EL (cell line): ENCODE data around the gene ABCD4.

Source experiments
- DNase-seq: peaks from one replicate; pipeline ENCODE4 v3.0.0-alpha.2; 2016

ABCD4 gene

GRCh38 chr14:74257941-74258763, 44.6 kb downstream of the ABCD4 start:
- DNase-seq, result no peak

DNA sequence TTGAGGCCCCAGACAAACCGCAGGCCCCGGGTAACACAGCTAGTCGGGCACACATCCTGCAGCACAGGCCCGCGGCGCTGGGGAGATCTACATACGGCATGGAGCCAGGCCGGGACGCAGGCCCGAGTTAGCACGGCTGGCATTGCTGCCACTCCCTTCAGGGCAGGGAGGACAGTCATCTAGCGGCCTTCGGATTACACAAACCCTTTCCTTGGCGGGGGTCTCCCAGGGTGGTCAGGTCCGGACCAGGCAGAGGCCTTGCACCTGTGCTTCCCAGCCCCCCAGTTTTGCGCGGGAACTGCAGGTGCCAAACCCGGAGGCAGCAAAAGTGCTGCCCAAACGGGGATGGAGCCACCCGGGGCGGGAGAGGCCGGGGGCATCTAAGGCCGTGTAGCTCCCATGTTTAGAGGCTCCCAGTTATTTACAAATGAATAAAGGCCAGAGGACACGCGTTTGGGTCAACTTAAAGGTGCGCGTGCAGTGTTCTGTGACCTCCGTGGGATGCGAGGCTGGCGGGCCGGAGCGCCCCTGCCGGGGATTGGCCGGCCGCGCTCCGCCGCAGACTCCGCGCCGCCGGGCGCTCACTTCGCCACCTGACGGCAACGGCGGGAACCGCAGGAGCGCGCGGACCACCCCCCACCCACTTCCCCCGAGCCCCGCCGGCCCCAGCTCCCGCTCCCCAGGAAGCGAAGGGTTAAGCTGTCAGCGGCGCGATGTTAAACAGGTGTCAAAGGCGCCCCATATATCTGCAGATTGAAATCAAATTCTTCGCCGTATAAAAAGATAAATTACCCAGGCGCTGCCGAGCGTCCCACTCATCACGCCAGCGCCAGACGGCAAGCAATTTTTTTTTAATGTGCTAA, 45.4 kb downstream of the ABCD4 start:
- peak; percentile 32 for DNase-seq

DNA sequence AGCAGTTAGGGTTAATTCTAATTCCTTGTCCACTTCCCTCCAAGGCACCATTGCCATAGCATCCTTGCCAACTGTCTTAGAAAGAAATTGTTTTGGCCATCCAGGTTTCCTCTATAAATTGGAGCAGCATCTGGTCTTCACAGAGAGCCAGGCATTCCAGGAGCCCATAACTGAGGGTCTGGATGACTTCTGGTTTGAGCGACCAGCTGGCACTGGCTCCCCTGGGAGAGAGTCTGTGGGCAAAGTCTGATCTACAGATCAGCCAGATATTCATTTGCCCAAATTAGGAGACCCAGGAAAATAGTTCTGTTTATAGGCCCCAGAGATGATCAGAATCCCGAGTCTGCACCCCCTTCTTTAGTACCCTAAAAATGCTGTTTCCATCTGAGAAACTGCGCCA, 47.5 kb downstream of the ABCD4 start:
- DNase-seq, result no peak

DNA sequence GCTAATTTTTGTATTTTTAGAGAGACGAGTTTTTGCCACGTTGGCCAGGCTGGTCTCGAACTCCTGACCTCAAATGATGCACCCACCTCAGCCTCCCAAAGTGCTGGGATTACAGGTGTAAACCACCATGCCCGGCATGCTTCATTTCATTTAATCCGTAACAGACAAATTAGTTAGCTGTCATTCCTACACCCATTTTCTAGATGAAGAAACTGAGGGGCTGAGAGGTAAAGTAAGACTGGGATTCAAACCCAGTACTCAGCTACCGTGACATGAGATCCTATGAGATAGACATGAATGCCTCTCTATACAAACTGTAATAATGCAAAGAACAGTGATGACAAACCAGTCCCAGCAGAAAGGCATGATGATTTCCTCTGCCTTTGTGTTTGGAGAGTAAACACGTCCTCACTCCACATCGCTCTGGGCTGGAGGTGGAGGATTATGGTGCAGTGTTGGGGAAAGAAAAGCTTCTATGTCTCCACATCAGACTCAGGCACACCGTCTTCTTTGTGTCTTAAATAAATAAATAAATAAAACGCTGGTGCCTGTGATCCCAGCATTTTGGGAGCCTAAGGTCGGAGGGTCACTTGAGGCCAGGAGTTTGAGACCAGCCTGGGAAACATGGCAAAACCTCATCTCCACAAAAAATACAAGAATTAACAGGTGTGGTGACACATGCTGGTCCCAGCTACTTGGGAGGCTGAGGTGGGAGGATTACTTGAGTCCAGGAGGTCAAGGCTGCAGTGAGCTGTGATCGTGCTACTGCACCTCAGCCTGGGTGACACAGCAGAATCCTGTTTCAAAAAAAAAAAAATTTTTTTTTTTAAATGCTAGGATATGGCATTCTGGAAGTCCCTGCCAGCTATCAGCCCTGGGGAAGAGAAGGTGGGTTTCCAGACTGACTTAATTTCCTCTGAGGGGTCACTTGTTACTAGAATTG, 53.0 kb downstream of the ABCD4 start:
- DNase-seq, result no peak

DNA sequence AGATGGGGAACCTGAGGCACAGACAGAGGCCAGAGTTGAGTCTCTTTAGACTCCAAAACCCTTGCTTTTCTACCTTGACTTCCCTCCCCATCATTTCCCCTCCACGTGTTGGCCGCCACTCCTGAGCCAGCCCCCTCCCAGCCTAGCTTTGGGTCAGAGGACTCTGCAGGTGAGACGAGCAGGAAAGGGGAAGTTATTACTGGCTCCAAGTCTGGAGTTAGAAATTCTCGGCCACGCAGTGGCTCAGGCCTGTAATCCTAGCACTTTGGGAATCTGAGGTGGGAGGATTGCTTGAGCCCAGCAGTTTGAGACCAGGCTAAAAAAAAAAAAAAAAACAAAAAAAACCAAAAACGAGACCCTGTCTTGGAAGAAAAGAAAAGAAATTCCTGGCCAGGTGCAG, 54.7 kb downstream of the ABCD4 start:
- no peak for DNase-seq

DNA sequence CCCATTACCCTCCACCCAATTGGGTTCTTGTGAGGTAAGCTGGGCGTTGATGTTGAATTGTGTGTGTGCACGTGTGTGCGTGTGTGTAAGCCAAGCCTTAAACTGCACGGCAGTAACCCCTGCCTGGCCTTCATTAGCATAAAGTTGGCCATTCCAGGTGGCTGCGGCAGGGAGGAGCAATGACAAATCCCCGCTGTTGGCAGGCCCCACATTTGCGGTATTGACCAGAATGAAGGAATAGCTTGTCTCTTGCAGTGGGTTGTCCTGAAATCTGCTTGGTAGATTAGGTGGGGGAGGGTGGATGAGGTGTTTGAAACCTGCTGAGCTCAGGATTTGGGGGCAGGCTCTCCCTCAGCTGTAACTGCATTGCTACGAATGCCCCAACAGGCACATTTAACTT, 56.2 kb downstream of the ABCD4 start:
- DNase-seq, result no peak

- no peak for DNase-seq
Measured at GRCh38 chr14:74245292-74245691, 57.4 kb downstream of the ABCD4 start.

- no peak for DNase-seq
Measured at GRCh38 chr14:74244115-74244514, 58.6 kb downstream of the ABCD4 start.

DNA sequence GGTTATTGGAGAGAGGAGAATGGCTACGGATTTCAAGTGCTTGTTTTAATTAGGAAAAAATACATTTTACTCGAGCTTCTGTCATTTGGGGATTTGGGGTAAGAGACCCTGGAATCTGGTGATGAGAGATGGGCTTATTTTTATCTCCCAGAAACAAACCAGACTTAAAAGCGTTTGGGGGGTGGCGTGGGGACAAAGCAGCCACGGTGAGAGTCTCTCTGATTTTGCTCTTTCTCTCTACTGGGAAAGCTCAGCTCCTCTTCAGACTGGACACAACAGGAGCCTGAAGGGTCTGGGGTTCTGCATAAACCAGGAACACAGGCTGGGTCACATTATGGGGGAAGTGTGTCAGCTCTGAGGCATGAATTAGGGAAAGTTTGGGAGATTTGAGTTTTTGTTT, 59.7 kb downstream of the ABCD4 start:
- no peak for DNase-seq

DNA sequence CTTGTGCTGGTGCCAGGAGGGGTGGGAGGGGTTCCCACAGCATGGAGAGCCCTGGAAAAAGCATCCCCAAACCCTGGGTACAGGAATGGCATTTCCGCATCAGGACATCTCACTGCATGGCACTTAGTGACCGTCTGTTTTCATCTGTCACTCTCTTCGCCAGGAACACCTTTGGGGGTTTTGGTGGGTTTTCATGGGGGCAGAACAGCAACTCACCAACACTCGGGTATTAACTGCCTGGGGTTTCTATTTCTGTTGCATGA, 60.0 kb downstream of the ABCD4 start:
- DNase-seq, result no peak

DNA sequence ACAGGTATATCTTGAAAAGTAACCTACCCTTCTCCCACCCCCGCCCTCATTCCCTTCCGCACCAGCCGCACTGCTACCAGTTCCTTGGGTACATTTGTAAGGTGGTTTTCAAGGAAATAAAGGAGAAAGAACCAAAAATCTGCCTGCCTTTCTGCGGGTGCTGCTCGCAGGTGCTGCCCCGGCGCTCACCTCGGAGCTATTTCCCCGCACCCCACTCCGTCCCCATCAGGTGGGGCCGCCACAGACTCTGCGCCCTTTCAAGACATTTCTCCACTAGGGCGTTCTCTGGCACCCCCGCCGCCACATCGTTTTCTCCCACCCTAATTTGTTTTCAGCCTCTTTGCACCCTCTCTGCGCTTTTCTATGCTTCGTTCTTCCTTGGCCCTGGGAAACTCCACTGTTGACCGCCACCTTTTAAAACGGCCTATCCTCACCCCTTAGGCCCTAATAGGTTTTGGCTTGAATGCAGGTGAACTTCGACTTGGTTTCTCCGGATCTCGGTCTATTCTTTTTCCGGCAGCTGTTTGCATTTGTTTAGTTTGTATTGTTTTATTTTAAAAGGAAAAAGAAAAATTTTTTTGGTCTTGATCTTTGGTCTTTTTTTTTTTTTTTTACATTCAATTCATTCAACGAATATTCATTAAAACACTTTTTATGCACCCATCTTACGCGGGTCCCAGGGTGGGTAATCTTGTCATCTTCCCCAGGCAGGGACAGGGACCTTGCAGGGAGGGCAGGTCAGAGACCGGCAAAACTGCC, 60.5 kb downstream of the ABCD4 start:
- no peak for DNase-seq

DNA sequence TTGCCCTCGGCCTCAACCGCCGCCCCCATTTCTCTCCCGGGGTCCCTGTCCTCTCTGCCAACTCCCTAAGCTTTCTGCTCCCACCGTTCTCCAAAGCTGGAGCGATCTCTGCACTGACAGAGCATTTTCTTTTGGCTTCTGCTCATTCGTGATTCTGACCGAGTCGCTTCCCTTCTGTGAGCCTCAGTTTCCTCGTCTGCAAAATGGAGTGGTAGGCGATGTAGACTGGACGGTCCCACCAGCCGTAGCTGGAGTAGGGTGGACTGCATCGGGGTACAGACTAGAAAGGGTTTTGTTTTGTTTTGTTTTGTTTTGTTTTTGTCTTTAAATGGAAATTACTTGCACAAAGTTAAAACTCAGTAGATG, 61.1 kb downstream of the ABCD4 start:
- DNase-seq, result no peak

GRCh38 chr14:74240794-74241651, 61.7 kb downstream of the ABCD4 start:
- no peak for DNase-seq

GRCh38 chr14:74239848-74240793, 62.6 kb downstream of the ABCD4 start:
- no peak for DNase-seq

GRCh38 chr14:74238974-74239847, 63.5 kb downstream of the ABCD4 start, which contains the start of gene VSX2:
Gene VSX2 (plus strand): TSS chr14:74239449. CDS start chr14:74239562, 113 bp downstream.
- no peak for DNase-seq

GRCh38 chr14:74237441-74237840, 65.3 kb downstream of the ABCD4 start:
- no peak for DNase-seq
